Astrocyte (in vitro differentiated cells and primary cell): ENCODE measurements around the gene AVPR2.

Source experiments
- EZH2 ChIP-seq: IDR thresholded peaks from 2 replicates; pipeline ENCODE4 v1.6.1; 2012; ENCODE audit warnings: mild to moderate bottlenecking, low read length, inconsistent platforms; ENCODE audit not compliant: insufficient read depth
- TF ChIP-seq, protein P1 (sequence below): IDR thresholded peaks from 2 replicates; pipeline ENCODE4 v1.5.1; 2011; ENCODE audit warnings: low read depth, mild to moderate bottlenecking, inconsistent platforms, low read length, moderate library complexity; ENCODE audit not compliant: insufficient read depth

DNA sequence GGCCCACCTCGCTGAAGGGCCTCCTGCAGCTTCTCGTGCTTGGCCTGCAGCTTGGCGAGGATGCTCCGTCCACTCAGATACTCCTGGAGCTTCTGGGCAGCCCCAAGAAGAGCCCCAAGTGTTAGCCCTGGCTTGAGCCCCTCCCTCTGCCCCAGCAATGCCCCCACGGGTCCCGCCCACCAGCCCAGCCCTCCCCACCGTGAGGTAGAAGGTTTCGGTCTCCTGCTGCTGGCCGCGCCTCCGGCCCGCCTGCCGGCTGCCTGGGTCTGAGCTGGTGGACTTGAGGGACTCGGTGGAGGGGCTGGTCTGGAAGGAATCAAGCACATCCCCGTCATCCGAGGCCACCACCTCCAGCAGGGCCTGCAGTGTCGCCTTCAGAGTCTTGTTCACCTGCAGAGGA is 8.7 kb downstream of the AVPR2 start:
- TF ChIP-seq, protein P1, sequence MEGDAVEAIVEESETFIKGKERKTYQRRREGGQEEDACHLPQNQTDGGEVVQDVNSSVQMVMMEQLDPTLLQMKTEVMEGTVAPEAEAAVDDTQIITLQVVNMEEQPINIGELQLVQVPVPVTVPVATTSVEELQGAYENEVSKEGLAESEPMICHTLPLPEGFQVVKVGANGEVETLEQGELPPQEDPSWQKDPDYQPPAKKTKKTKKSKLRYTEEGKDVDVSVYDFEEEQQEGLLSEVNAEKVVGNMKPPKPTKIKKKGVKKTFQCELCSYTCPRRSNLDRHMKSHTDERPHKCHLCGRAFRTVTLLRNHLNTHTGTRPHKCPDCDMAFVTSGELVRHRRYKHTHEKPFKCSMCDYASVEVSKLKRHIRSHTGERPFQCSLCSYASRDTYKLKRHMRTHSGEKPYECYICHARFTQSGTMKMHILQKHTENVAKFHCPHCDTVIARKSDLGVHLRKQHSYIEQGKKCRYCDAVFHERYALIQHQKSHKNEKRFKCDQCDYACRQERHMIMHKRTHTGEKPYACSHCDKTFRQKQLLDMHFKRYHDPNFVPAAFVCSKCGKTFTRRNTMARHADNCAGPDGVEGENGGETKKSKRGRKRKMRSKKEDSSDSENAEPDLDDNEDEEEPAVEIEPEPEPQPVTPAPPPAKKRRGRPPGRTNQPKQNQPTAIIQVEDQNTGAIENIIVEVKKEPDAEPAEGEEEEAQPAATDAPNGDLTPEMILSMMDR = no peak
- no peak for TF ChIP-seq EZH2
